HG02885 (cell line): ENCODE results near the gene LRRC8D.
"Not testable (repeated sequence)": the region's sequence is repeated elsewhere in the genome, so short reads cannot be mapped to it uniquely, and the experiment has no call there.

Experiments
- ATAC-seq: cut with Tn5 transposase; IDR thresholded peaks from one replicate; pipeline ENCODE4 v1.9.1; 2021; ENCODE audit warnings: mild to moderate bottlenecking; ENCODE audit not compliant: unreplicated experiment, poor library complexity

The LRRC8D gene

GRCh38 chr1:89820422-89821321 lies at the start of gene LRRC8D:
Gene LRRC8D, plus strand, starts transcription at chr1:89821032. Its CDS starts 112,037 bp downstream, at chr1:89933069.
- ATAC-seq: peak; percentile 82

GRCh38 chr1:89771991-89772560 lies 48.8 kb upstream of the LRRC8D start:
- ATAC-seq: no peak

DNA sequence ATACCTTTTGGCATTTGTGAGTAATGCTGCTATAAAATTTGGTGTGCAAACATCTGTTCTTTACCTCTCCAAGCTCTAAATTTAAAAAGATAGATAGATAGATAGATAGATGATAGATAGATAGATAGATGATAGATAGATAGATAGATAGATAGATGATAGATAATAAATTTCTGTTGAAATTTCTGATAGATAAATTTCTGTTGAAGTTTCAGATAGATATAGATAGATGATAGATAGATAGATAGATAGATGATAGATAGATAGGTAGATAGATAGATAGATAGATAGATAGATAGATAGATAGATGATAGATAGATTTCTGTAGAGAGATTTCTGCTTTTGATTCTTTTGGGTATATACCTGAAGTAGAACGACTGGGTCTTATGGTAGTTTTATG lies 44.7 kb upstream of the LRRC8D start:
- not testable (repeated sequence) for ATAC-seq

DNA sequence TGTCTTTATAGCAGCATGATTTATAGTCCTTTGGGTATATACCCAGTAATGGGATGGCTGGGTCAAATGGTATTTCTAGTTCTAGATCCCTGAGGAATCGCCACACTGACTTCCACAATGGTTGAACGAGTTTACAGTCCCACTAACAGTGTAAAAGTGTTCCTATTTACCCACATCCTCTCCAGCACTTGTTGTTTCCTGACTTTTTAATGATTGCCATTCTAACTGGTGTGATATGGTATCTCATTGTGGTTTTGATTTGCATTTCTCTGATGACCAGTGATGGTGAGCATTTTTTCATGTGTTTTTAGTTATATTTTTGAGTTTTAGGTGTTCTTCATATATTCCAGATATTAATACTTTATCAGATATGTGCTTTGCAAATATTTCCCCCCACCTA lies 43.6 kb upstream of the LRRC8D start:
- ATAC-seq: not testable (repeated sequence)

- ATAC-seq: no peak
Measured at GRCh38 chr1:89779151-89779940, 41.5 kb upstream of the LRRC8D start.

DNA sequence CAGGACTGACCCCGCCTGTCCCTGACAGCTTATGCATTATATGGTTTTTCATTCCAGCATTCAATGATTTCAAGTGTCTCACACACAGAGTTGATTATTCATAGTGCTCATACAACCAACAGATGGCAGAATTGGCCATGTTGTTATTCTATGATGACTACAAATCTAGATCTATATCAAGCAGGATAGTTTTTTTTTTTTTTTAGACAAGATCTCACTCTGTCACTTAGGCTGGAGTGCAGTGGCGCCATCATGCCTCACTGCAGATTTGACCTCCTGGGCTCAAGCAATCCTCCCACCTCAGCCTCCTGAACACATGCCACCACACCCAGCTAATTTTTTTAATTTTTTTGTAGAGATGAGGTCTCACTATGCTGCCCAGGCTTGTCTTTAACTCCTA lies 40.1 kb upstream of the LRRC8D start:
- no peak for ATAC-seq

DNA sequence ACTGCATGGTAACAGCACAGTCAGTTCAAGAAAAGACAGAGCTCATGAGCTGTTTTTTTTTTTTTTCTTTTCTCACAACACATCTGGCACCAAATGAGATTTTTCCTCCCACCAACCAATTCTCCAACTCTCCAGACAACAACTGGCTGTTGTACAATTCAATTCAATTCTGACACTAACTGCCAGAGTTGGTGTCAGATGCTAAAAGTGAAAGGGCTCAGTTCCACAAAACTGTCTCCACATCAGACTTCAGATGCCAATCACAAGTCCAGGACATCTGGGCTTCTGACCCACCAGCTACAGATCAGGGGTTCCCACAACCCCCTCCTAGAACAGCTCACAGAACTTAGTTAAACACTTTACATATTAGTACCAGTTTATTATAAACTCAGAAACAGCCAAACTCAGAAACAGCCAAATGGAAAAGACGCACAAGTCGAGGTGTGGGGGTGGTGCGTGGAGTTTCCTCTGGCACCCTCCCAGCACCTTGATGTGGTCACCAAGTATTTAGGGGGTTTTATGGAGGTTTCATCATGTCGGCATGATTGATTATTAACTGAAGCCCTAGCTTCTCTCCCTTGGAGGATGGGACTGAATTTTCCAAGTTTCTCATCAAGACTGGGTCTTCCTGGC lies 39.2 kb upstream of the LRRC8D start:
- peak; percentile 85 for ATAC-seq

- ATAC-seq: no peak
Measured at GRCh38 chr1:89786628-89787214, 34.1 kb upstream of the LRRC8D start.

DNA sequence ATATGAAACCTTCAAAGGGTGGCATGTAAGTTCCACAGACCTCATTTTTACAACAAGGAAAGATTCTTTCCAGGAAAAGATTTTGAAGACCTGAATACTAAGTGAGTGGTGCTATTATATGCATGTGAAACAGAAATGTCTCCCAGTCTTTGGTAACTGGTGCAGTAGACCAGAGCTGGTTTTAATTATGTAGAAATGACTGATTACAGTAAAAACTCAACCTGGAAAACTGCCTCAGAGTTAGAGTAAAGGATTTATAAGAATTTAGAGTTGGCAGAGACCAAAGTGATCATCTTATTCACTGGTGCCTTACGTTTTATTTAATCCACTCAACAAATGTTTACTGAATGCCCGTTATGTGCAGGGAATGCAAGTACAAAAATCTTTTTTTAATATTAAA lies 30.2 kb upstream of the LRRC8D start:
- ATAC-seq: no peak

DNA sequence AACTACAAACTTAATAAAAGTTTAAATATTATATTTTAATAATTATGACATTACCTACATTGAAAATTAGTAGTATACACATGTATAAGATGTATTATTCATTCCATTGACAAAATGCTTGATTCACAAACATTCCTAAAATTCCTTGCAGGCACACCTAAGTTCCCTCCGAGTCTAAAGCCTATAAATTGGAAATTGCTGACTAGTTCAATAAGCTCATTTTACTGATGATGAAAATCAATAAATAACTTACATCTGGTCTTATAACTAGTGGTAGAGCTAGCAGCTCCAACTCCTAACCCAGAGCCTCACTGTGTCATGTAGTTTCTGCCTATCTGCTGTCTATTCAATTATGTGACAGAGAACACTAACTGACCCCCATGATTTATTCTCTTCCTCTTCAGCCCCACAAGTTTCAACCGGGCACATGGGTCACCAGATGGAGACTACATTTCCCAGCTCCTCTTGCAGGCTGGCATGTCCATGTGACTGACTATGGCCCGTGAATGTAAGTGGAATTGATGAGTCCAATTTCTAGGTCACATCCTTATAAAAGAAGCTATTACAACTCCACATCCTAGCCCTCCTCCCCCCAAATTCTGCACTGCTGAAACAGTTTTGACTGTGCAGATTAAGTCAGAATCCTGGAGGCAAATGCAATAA lies 29.6 kb upstream of the LRRC8D start:
- ATAC-seq: no peak

DNA sequence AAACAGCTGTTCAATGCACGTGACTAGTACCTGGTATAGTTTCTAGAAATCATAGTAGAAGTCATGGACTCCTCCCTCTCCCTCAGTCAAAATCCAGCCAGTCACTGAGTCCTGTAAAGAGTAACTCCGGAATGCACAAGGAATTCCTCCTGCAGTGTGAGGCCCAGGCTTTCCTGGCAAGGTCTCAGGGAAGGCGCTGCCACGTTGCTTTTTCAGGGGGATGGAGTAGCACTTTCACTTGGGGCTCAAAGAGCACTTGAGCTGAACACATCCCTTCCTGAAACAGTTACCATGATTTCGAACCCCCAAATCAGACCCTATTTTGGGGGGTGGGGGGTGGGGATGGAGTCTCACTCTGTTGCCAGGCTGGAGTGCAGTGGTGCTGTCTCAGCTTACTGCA lies 26.4 kb upstream of the LRRC8D start:
- no peak for ATAC-seq

- ATAC-seq: not testable (repeated sequence)
Measured at GRCh38 chr1:89795571-89795970, 25.3 kb upstream of the LRRC8D start.

DNA sequence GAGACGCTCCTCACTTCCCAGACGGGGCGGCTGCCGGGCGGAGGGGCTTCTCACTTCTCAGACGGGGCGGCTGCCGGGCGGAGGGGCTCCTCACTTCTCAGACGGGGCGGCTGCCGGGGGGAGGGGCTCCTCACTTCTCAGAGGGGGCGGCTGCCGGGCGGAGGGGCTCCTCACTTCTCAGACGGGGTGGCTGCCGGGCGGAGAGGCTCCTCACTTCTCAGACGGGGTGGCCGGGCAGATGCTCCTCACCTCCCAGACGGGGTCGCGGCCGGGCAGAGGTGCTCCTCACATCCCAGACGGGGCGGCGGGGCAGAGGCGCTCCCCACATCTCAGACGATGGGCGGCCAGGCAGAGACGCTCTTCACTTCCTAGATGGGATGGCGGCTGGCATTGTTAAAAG lies 23.0 kb upstream of the LRRC8D start:
- not testable (repeated sequence) for ATAC-seq

DNA sequence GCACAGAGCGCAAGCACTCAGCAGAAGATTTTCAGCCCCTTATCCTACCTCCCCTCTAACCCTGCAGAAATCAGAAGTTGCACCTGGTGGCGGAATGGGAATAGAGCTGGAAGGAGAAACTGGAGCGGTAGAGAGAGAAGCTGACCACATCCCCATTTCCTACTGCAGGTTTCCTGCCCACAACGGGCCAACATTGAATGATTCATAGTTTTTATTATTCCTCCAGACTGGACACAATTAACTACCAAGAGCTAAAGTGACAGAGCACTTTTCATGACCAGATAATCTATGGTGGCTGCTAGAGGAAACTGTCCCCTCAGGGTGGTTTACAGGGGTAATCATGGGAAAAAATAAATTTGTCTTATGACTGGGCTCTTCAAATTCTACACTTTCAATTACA lies 21.3 kb upstream of the LRRC8D start:
- no peak for ATAC-seq

DNA sequence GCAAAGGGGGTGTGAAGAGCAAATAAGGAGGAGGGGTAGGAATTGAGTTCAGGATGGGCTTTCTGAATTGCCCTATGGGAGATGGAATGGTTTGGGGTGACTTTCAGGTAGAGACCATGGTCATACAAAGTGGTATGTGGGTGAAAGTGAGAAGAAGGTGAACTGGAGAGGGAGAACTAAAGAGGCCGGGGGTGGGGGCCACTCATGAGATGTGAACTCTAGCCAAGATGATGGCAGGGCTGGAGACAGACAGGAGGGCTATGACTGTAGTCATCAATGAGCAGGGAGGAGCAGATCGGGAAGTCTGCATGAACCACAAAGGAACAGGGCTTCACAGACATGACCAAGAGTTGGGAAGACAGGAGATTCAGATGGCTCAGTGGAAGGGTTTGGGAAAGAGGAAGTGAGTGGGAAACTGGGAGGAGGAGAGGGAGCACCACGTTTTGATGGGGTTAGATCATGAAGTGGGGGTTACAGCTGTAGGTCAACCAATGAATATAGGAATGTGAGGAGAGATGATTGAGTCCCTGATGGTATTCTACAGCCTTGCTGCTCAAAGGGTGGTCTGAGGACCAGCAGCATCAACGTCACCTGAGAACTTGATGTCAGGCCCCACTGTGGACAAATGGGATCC lies 20.7 kb upstream of the LRRC8D start:
- ATAC-seq: no peak

DNA sequence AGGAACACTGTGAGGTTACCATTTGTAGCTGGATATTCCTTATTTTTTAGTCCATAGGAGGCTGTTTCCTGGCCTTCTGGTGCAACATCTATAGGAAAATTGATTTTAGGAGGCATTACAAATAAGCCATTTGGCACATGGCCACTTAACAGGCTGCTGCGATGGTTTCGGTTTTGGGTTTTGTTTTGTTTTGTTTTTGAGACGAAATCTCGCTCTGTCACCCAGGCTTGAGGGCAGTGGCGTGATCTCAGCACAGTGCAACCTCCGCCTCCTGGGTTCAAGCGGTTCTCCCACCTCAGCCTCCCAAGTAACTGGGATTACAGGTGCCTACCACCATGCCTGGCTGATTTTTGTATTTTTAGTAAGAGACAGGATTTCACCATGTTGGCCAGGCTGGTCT lies 20.1 kb upstream of the LRRC8D start:
- no peak for ATAC-seq

- no peak for ATAC-seq
Measured at GRCh38 chr1:89802051-89802450, 18.8 kb upstream of the LRRC8D start.

- no peak for ATAC-seq
Measured at GRCh38 chr1:89802841-89803240, 18.0 kb upstream of the LRRC8D start.

DNA sequence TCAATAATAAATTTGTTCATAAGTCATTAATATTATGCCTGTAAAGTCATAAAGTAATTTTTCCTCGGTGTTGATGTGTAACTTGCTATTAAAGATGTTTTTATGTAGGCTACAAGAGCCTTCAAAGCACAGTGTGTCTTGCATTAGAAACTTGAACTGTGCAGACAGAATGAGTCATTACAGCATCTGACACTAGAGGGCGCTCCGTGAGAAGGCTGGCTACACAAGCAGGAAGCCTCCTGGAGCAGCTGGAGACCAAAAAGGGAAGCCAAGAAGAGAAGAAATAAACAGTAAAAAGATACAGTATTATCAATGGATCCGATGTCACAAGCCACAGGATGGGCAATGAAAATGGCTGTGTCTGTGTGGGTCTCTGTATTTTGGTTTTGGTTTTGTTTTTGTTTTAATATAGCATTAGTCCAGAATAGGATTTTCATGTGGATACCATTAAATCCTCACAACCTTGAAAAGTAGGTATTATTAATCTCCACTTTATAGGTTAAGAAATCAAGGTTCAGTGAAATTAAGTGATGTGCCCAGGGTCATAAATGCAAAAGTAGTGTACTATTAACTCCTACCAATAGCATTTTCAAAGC lies 16.1 kb upstream of the LRRC8D start:
- ATAC-seq: peak; percentile 84
